Spleen (tissue), 11 donors: Measurements from ENCODE around the gene RAD9A. TPM values are rescaled to one million over a fixed set of nuclear protein-coding genes. Genes with fewer than 3 reads are reported as not detected.
A peak's percentile ranks its signal among the peaks of the same experiment; 100 is the strongest.
"Not testable (repeated sequence)": the region's sequence is repeated elsewhere in the genome, so short reads cannot be mapped to it uniquely, and the experiment has no call there.

ENCODE experiments used
- DNase-seq: peaks from one replicate; pipeline ENCODE4 v3.0.0-alpha.2; 2020
- H3K27ac ChIP-seq, 8 donors: fragments of 200-600 bp; sonication (generic) in 7 of 8; 1 replicate in 4 of 8; 2 replicates in 4 of 8; pipeline versions ENCODE4 v1.5.0 to v1.8.0; 2016 to 2021; ENCODE audit warnings: inconsistent platforms in 4 of 8, mild to moderate bottlenecking in 4 of 8, moderate library complexity in 1 of 8
- H3K27me3 ChIP-seq, 7 donors: fragments of 200-600 bp; sonication (generic) in 6 of 7; replicated peaks in 1 of 7; 1 replicate in 4 of 7; 2 replicates in 3 of 7; pipeline versions ENCODE4 v1.5.0 to v1.8.0; 2016 to 2021; ENCODE audit warnings: inconsistent platforms in 3 of 7, mild to moderate bottlenecking in 1 of 7
- H3K36me3 ChIP-seq, 6 donors: fragments of 200-600 bp; sonication (generic) in 5 of 6; 1 replicate in 4 of 6; 2 replicates in 2 of 6; pipeline versions ENCODE4 v1.5.0 to v1.8.0; 2016 to 2021; ENCODE audit warnings: inconsistent platforms in 2 of 6
- H3K4me1 ChIP-seq, 6 donors: fragments of 200-600 bp; sonication (generic) in 5 of 6; 1 replicate in 3 of 6; 2 replicates in 3 of 6; pipeline versions ENCODE4 v1.5.0 to v1.8.0; 2016 to 2021; ENCODE audit warnings: inconsistent platforms in 3 of 6
- H3K4me3 ChIP-seq, 8 donors: fragments of 200-600 bp; sonication (generic) in 7 of 8; 1 replicate in 4 of 8; 2 replicates in 4 of 8; pipeline versions ENCODE4 v1.5.0 to v1.8.0; 2016 to 2021; ENCODE audit warnings: inconsistent platforms in 4 of 8, mild to moderate bottlenecking in 4 of 8, moderate library complexity in 2 of 8
- H3K9me3 ChIP-seq, 8 donors: fragments of 200-600 bp; sonication (generic) in 7 of 8; 1 replicate in 4 of 8; 2 replicates in 4 of 8; pipeline versions ENCODE4 v1.5.0 to v1.8.0; 2016 to 2021; ENCODE audit warnings: inconsistent platforms in 4 of 8
- CTCF ChIP-seq, 11 experiments: fragments of 200-600 bp in 7 of 11; fragments of 450-650 bp in 4 of 11; sonication (generic) in 4 of 11; IDR thresholded peaks in 8 of 11; conservative IDR thresholded peaks in 3 of 11; 1 replicate in 7 of 11; 2 replicates in 4 of 11; pipeline versions ENCODE4 v1.4.0 to v1.8.0; 2016 to 2021; ENCODE audit warnings: antibody characterized with exemption in 11 of 11, inconsistent platforms in 4 of 11, mild to moderate bottlenecking in 1 of 11
- POLR2A ChIP-seq, 3 donors: fragments of 450-650 bp; IDR thresholded peaks; one replicate each; pipeline ENCODE4 v1.5.1; 2017; ENCODE audit warnings: antibody characterized with exemption in 3 of 3, mild to moderate bottlenecking in 1 of 3
- POLR2AphosphoS5 ChIP-seq, 3 donors: sonication (generic); formaldehyde crosslinking; IDR thresholded peaks; one replicate each; pipeline ENCODE4 v1.5.1; 2017; ENCODE audit warnings: antibody characterized with exemption in 3 of 3
- WGBS, 5 donors: extraction: QIAGEN DNeasy Blood & Tissue Kit in 3 of 5; methylation state at CpG; one replicate each; pipeline versions ENCODE4 v1.1.5 to v1.1.7; 2013 to 2018; 5-methylcytosine and 5-hydroxymethylcytosine counted together
- intact Hi-C: fragments of 100-400 bp; cut with DNase I; formaldehyde crosslinking; loops from one replicate; pipeline ENCODE4 v1.15.0; 2023; ENCODE audit warnings: low total_unique reads
- polyA plus RNA-seq, 3 donors: library from polyadenylated mRNA; stranded (reverse); fragments of 200-250 nt; gene quantifications; one replicate each; pipeline ENCODE4 v1.2.1, GENCODE V29; 2013
- total RNA-seq, 7 donors: library from RNA; depleted of rRNA in 3 of 7; stranded (reverse); fragments of >200 nt in 3 of 7; fragmentation: NEBNext Ultra II Directional in 4 of 7; extraction: Animal tissue kit (Norgen Biotek cat#: 25700) in 4 of 7; gene quantifications; one replicate each; pipeline versions ENCODE4 v1.1.0 to v1.2.1, GENCODE V29; 2016 to 2021
- donor health status: healthy with polysubstance abuse.
- donor health status: DM: no; HTN: no; CAD: no; lungs with moderate emphysema.
- donor health status: DM: no; HTN: no; CAD: no.
- donor health status: Bipolar disorder and iron deficiency.
- donor health status: healthy.
- donor health status: DM: no; HTN: no; CAD: no.
- donor health status: DM: yes; HTN: yes; CAD: no.

Gene RAD9A
- total and polyA plus RNA-seq, 10 donors = 18.2 to 44.8 (median 30.1) TPM

GRCh38 chr11:67400251-67400941, 8.6 kb downstream of the RAD9A start:
- TF ChIP-seq POLR2AphosphoS5 (IDR thresholded peaks at IDR 0.05) (peak in 1 of 3 donors; percentile 10), POLR2A (IDR thresholded peaks at IDR 0.05) (no peak), CTCF (IDR thresholded peaks at IDR 0.05 in 8 of 11, conservative IDR thresholded peaks at IDR 0.05 in 3 of 11) (no peak)
- H3K36me3 ChIP-seq = peaks cover 0 to 59% (median 48%) of the 10 kb centered on the region in 6 donors
- peak; percentile 82 for DNase-seq
- peak overlapping the region; percentile 67 to 99 (median 88) for H3K4me3 ChIP-seq
- intact Hi-C loops = no loop called here
- H3K9me3 ChIP-seq = no peaks in the 10 kb centered on the region
- peaks cover 42 to 95% (median 78%) of the 10 kb centered on the region in 6 donors for H3K4me1 ChIP-seq
- H3K27ac ChIP-seq = peak overlapping the region; percentile 70 to 99 (median 96)
- no peaks in the 10 kb centered on the region for H3K27me3 ChIP-seq
- WGBS, 5 donors = 39 to 56% (median 43%) methylated on average over 17 to 23 of the region's 23 CpGs

GRCh38 chr11:67400942-67401494, 9.2 kb downstream of the RAD9A start:
- Histone ChIP-seq H3K27ac (peak overlapping the region; percentile 70 to 99 (median 96)), H3K9me3 (no peaks in the 10 kb centered on the region), H3K36me3 (peaks cover 0 to 59% (median 46%) of the 10 kb centered on the region in 6 donors), H3K4me3 (peak overlapping the region; percentile 67 to 99 (median 88)), H3K4me1 (peaks cover 42 to 95% (median 83%) of the 10 kb centered on the region in 6 donors), H3K27me3 (no peaks in the 10 kb centered on the region)
- WGBS, 5 donors = 2 to 16% (median 5%) methylated on average over 10 to 27 of the region's 27 CpGs
- no peak for DNase-seq
- TF ChIP-seq CTCF (IDR thresholded peaks at IDR 0.05 in 8 of 11, conservative IDR thresholded peaks at IDR 0.05 in 3 of 11) = peak in 1 of 11 experiments; percentile 28
- TF ChIP-seq POLR2A (IDR thresholded peaks at IDR 0.05) = no peak
- intact Hi-C loops = no loop called here

- WGBS, 5 donors = 0 to 1% (median 0%) methylated on average over 19 to 73 of the region's 73 CpGs
- H3K4me1 ChIP-seq = peaks cover 45 to 95% (median 84%) of the 10 kb centered on the region in 6 donors
- intact Hi-C loops = no loop called here
These were observed 9.9 kb downstream of the RAD9A start, which contains the start of gene PPP1CA for GRCh38 chr11:67401495-67402191. TSS of gene PPP1CA (minus strand) at chr11:67401858. CDS start at chr11:67401782, 76 bp downstream.

GRCh38 chr11:67402192-67402839, 10.5 kb downstream of the RAD9A start:
- H3K9me3 ChIP-seq, DNase-seq, H3K27me3 ChIP-seq, intact Hi-C loops: not testable (repeated sequence)
- 39 to 46% (median 43%) methylated on average over 19 of the region's 19 CpGs for WGBS, 5 donors
- H3K4me3 ChIP-seq = peak overlapping the region in 7 of 8 donors; percentile 30 to 99 (median 88)
- peaks cover 0 to 59% (median 40%) of the 10 kb centered on the region in 6 donors for H3K36me3 ChIP-seq
- peak overlapping the region; percentile 72 to 99 (median 96) for H3K27ac ChIP-seq
- peaks cover 45 to 95% (median 84%) of the 10 kb centered on the region in 6 donors for H3K4me1 ChIP-seq

More at GRCh38 chr11:67401495-67402191, 9.9 kb downstream of the RAD9A start, which contains the start of gene PPP1CA:
- peak within 1 kb of the TSS; percentile 72 to 99 (median 96) for H3K27ac ChIP-seq
- no peaks in the 10 kb centered on the region for H3K9me3 ChIP-seq
- peak; percentile 98 for DNase-seq
- H3K36me3 ChIP-seq = peaks cover 0 to 59% (median 43%) of the 10 kb centered on the region in 6 donors
- peaks cover 0 to 3% (median 0%) of the 10 kb centered on the region in 7 donors for H3K27me3 ChIP-seq
- peak within 1 kb of the TSS; percentile 67 to 99 (median 88) for H3K4me3 ChIP-seq
- TF ChIP-seq POLR2A (IDR thresholded peaks at IDR 0.05) = peak in 2 of 3 donors; percentile 52 to 77
- TF ChIP-seq POLR2AphosphoS5 (IDR thresholded peaks at IDR 0.05) = peak; percentile 86 to 90 (median 88)
- peak in 8 of 11 experiments; percentile 24 to 96 (median 86) for TF ChIP-seq CTCF (IDR thresholded peaks at IDR 0.05 in 8 of 11, conservative IDR thresholded peaks at IDR 0.05 in 3 of 11)

GRCh38 chr11:67403085-67403484, 11.3 kb downstream of the RAD9A start:
- H3K27ac ChIP-seq = peak overlapping the region; percentile 70 to 99 (median 96)
- DNase-seq = peak; percentile 76
- peak overlapping the region in 7 of 8 donors; percentile 69 to 91 (median 75) for H3K4me3 ChIP-seq
- H3K9me3 ChIP-seq, H3K27me3 ChIP-seq, intact Hi-C loops: not testable (repeated sequence)
- H3K4me1 ChIP-seq = peaks cover 50 to 95% (median 84%) of the 10 kb centered on the region in 6 donors
- peaks cover 0 to 59% (median 32%) of the 10 kb centered on the region in 6 donors for H3K36me3 ChIP-seq
- 78 to 91% (median 84%) methylated on average over 9 of the region's 9 CpGs for WGBS, 5 donors
